HUES64 (cell line): ENCODE data around the gene BTAF1.
"Not testable (repeated sequence)": the region's sequence is repeated elsewhere in the genome, so short reads cannot be mapped to it uniquely, and the experiment has no call there.

Experiments used
- H3K27ac ChIP-seq: 2 replicates; pipeline ENCODE4 v1.7.0; 2013; ENCODE audit warnings: low read depth, low read length, inconsistent platforms
- H3K27me3 ChIP-seq: 2 replicates; pipeline ENCODE4 v1.6.1; 2013; ENCODE audit warnings: mild to moderate bottlenecking, low read length; ENCODE audit not compliant: insufficient read depth
- H3K36me3 ChIP-seq: 2 replicates; pipeline ENCODE4 v1.6.1; 2013; ENCODE audit warnings: mild to moderate bottlenecking, low read length; ENCODE audit not compliant: insufficient read depth
- H3K4me1 ChIP-seq: 2 replicates; pipeline ENCODE4 v1.6.1; 2013; ENCODE audit warnings: mild to moderate bottlenecking, low read length, moderate library complexity; ENCODE audit not compliant: insufficient read depth
- H3K4me3 ChIP-seq: 2 replicates; pipeline ENCODE4 v1.5.1; 2013; ENCODE audit warnings: mild to moderate bottlenecking, low read length, moderate library complexity
- H3K9ac ChIP-seq: 2 replicates; pipeline ENCODE4 v1.6.1; 2013; ENCODE audit warnings: mild to moderate bottlenecking, low read depth, low read length
- H3K9me3 ChIP-seq: 2 replicates; pipeline ENCODE4 v1.6.1; 2013; ENCODE audit warnings: low read depth, low read length; ENCODE audit not compliant: insufficient read depth
- WGBS: fragments of 150-250, 120-280 bp; methylation state at CpG from one replicate; pipeline ENCODE4 v1.1.7; 2013; ENCODE audit warnings: missing lambda C conversion rate; 5-methylcytosine and 5-hydroxymethylcytosine counted together

BTAF1 gene

GRCh38 chr10:91887272-91888076 lies 36.1 kb upstream of the BTAF1 start:
- peaks cover 60% of the 10 kb centered on the region for H3K4me1 ChIP-seq
- WGBS, result 1% methylated on average over 56 of the region's 59 CpGs
- no peaks in the 10 kb centered on the region for H3K9me3 ChIP-seq
- peak overlapping the region; percentile 89 for H3K27ac ChIP-seq
- no peaks in the 10 kb centered on the region for H3K27me3 ChIP-seq
- H3K36me3 ChIP-seq, result no peaks in the 10 kb centered on the region
- peak overlapping the region; percentile 50 for H3K4me3 ChIP-seq
- peak overlapping the region; percentile 90 for H3K9ac ChIP-seq

GRCh38 chr10:91891125-91892001 lies 32.2 kb upstream of the BTAF1 start:
- Histone ChIP-seq H3K4me3 (no peak overlapping the region), H3K9me3 (no peaks in the 10 kb centered on the region), H3K27ac (no peak overlapping the region), H3K27me3 (no peaks in the 10 kb centered on the region), H3K4me1 (peaks cover 30% of the 10 kb centered on the region), H3K9ac (no peak overlapping the region), H3K36me3 (no peaks in the 10 kb centered on the region)
- WGBS, result 84% methylated on average over 1 of the region's 1 CpG

GRCh38 chr10:91893051-91893450 lies 30.5 kb upstream of the BTAF1 start:
- Histone ChIP-seq H3K27me3 (no peaks in the 10 kb centered on the region), H3K9ac (no peak overlapping the region), H3K4me3 (no peak overlapping the region), H3K27ac (no peak overlapping the region), H3K36me3 (no peaks in the 10 kb centered on the region), H3K4me1 (peaks cover 20% of the 10 kb centered on the region), H3K9me3 (no peaks in the 10 kb centered on the region)
- WGBS, result 90% methylated on average over 2 of the region's 2 CpGs

- not testable (repeated sequence) for H3K27ac ChIP-seq, H3K4me3 ChIP-seq, H3K27me3 ChIP-seq, H3K36me3 ChIP-seq, H3K9me3 ChIP-seq, H3K9ac ChIP-seq
- H3K4me1 ChIP-seq, result peaks cover 15% of the 10 kb centered on the region; the same call in 1 of the 2 replicates
- 92% methylated on average over 14 of the region's 14 CpGs for WGBS
Observed at GRCh38 chr10:91894261-91894685, 29.3 kb upstream of the BTAF1 start.

GRCh38 chr10:91896212-91896756 lies 27.3 kb upstream of the BTAF1 start:
- no peak overlapping the region for H3K27ac ChIP-seq
- no peaks in the 10 kb centered on the region for H3K27me3 ChIP-seq
- no peaks in the 10 kb centered on the region for H3K9me3 ChIP-seq
- no peaks in the 10 kb centered on the region for H3K36me3 ChIP-seq
- 97% methylated on average over 3 of the region's 3 CpGs for WGBS
- no peak overlapping the region for H3K4me3 ChIP-seq
- no peak overlapping the region for H3K9ac ChIP-seq
- peaks cover 5% of the 10 kb centered on the region; the same call in 1 of the 2 replicates for H3K4me1 ChIP-seq

GRCh38 chr10:91897421-91897820 lies 26.1 kb upstream of the BTAF1 start:
- Histone ChIP-seq H3K27me3 (no peaks in the 10 kb centered on the region), H3K9me3 (no peaks in the 10 kb centered on the region), H3K9ac (no peak overlapping the region), H3K4me1 (peaks cover 17% of the 10 kb centered on the region), H3K27ac (no peak overlapping the region), H3K4me3 (no peak overlapping the region), H3K36me3 (no peaks in the 10 kb centered on the region)
- 80% methylated on average over 8 of the region's 8 CpGs for WGBS

- peaks cover 20% of the 10 kb centered on the region for H3K36me3 ChIP-seq
- H3K27me3 ChIP-seq, result no peaks in the 10 kb centered on the region
- no peak overlapping the region for H3K4me3 ChIP-seq
- no peaks in the 10 kb centered on the region for H3K9me3 ChIP-seq
- H3K27ac ChIP-seq, result peak overlapping the region; percentile 2; the same call in 1 of the 2 replicates
- WGBS, result 67% methylated on average over 2 of the region's 2 CpGs
- no peak overlapping the region for H3K9ac ChIP-seq
- peaks cover 25% of the 10 kb centered on the region for H3K4me1 ChIP-seq
Observed at GRCh38 chr10:91901784-91902677, 21.5 kb upstream of the BTAF1 start.

- H3K4me3 ChIP-seq, result peak overlapping the region; percentile 87
- H3K9me3 ChIP-seq, result no peaks in the 10 kb centered on the region
- H3K27ac ChIP-seq, result no peak overlapping the region
- H3K9ac ChIP-seq, result no peak overlapping the region
- H3K4me1 ChIP-seq, result peaks cover 20% of the 10 kb centered on the region
- H3K27me3 ChIP-seq, result no peaks in the 10 kb centered on the region
- 91% methylated on average over 5 of the region's 5 CpGs for WGBS
- H3K36me3 ChIP-seq, result peaks cover 22% of the 10 kb centered on the region
Observed at GRCh38 chr10:91907033-91907594, 16.5 kb upstream of the BTAF1 start.

GRCh38 chr10:91907914-91908336 lies 15.6 kb upstream of the BTAF1 start:
- H3K9me3 ChIP-seq, result no peaks in the 10 kb centered on the region
- peak overlapping the region; percentile 68 for H3K27ac ChIP-seq
- H3K27me3 ChIP-seq, result no peaks in the 10 kb centered on the region
- H3K36me3 ChIP-seq, result peaks cover 22% of the 10 kb centered on the region
- peak overlapping the region; percentile 87 for H3K4me3 ChIP-seq
- WGBS, result 4% methylated on average over 18 of the region's 18 CpGs
- peaks cover 13% of the 10 kb centered on the region for H3K4me1 ChIP-seq
- peak overlapping the region; percentile 79 for H3K9ac ChIP-seq
